ENCODE measurements around the gene TSPAN2.

DNA sequence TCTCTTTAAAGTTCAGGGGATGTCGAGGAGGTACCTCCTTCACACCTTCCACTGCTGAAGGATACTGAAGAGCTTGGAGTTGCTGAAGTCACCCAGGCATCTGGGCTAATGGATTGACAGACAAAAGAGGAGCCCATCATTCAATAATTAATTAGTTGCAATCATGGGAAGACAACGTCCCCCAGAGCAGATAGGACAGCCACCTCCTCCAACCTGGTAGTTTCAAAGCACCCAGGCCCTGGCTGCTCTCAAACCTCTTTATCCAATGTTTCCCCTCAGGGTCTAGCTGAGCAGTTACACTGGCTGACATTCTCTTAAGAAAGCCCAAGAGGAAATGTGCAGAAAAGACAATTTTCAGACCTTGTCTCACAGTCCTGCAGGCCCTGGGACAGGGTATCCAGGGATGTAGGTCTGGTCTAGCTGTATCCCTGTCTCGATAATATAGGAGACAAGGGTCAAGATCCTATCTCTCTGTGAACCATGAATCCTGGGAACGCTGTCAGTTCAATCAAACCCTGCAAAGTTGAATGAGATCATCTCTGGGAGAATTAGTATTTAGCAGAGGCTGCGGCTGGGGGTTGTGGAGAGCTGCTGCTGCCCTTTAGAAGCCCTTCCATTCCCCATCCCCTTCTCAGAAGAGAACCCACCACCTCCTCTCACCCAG, 1.1 kb downstream of the TSPAN2 start:
- TF ChIP-seq, protein P1, sequence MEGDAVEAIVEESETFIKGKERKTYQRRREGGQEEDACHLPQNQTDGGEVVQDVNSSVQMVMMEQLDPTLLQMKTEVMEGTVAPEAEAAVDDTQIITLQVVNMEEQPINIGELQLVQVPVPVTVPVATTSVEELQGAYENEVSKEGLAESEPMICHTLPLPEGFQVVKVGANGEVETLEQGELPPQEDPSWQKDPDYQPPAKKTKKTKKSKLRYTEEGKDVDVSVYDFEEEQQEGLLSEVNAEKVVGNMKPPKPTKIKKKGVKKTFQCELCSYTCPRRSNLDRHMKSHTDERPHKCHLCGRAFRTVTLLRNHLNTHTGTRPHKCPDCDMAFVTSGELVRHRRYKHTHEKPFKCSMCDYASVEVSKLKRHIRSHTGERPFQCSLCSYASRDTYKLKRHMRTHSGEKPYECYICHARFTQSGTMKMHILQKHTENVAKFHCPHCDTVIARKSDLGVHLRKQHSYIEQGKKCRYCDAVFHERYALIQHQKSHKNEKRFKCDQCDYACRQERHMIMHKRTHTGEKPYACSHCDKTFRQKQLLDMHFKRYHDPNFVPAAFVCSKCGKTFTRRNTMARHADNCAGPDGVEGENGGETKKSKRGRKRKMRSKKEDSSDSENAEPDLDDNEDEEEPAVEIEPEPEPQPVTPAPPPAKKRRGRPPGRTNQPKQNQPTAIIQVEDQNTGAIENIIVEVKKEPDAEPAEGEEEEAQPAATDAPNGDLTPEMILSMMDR (IDR thresholded peaks at IDR 0.05): no peak
- peak in 1 of 2 donors; percentile 9 for TF ChIP-seq POLR2A (IDR thresholded peaks at IDR 0.05)
